Activated naive CD4-positive, alpha-beta T cell treated with anti-CD3 and anti-CD28 coated beads, Interleukin-2, amount 10 ng/mL, durations not matched to agents 7 days and 5 days (primary cell): Measurements from ENCODE around the gene DHRS4.
A peak's percentile ranks its signal among the peaks of the same experiment; 100 is the strongest.
"Not testable (repeated sequence)": the region's sequence is repeated elsewhere in the genome, so short reads cannot be mapped to it uniquely, and the experiment has no call there.

Source experiments
- CTCF ChIA-PET: fragments of 350-600 bp; sonication (Branson Sonifier 250); formaldehyde crosslinking; loops from one replicate; lab custom pipeline; 2021; ENCODE audit warnings: antibody characterized with exemption; lab: Charles Lee
- DNase-seq: peaks from one replicate; pipeline ENCODE4 v3.0.0-alpha.2; 2020
- H3K27ac Mint-ChIP-seq: one replicate; pipeline ENCODE4 v1.8.0; 2021; ENCODE audit warnings: mild to moderate bottlenecking, moderate library complexity, mixed read lengths
- H3K27me3 Mint-ChIP-seq: one replicate; pipeline ENCODE4 v1.8.0; 2021; ENCODE audit warnings: mild to moderate bottlenecking, mixed read lengths
- H3K36me3 Mint-ChIP-seq: one replicate; pipeline ENCODE4 v1.8.0; 2021; ENCODE audit warnings: mixed read lengths
- H3K4me1 Mint-ChIP-seq: one replicate; pipeline ENCODE4 v1.8.0; 2021; ENCODE audit warnings: mixed read lengths
- H3K4me3 Mint-ChIP-seq: one replicate; pipeline ENCODE4 v1.8.0; 2021; ENCODE audit warnings: mild to moderate bottlenecking, moderate library complexity, mixed read lengths
- H3K9me3 Mint-ChIP-seq: one replicate; pipeline ENCODE4 v1.8.0; 2021; ENCODE audit warnings: mixed read lengths

The DHRS4 gene

DNA sequence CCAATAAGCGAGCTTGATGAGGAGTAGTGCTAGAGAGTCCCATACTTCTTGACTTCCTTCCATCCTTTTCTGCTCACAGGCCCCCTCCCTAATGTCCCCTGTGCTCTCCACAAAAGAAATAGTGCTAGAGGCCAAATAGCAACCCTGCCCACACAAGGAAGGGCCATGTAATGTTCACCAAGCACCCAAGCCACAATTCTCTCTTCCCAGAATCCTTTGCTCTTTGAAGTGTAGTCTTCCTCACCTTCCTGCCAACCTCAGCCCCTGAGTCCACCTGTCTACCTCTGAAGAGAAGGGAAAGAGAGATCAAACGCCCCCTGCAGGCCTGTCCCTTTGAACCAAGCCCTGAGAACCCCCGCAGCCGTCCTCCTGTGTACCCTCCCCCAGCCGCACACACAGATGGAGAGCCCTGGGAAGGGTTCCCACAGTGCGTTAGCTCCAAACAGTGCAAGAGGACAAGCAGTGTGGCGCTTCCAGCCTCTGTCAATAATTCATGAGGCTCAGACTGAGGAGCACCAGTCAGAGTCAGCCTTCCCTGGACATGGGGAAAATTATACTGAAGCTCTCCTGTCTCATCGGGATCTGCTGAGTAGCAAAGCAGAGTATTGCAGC is 1.9 kb upstream of the DHRS4 start:
- H3K9me3 Mint-ChIP-seq: peaks cover 19% of the 10 kb centered on the region
- H3K4me3 Mint-ChIP-seq: peak overlapping the region; percentile 4
- H3K27me3 Mint-ChIP-seq: no peaks in the 10 kb centered on the region
- H3K27ac Mint-ChIP-seq: no peak overlapping the region
- no peak for DNase-seq
- H3K4me1 Mint-ChIP-seq: peaks cover 30% of the 10 kb centered on the region
- CTCF ChIA-PET: interaction anchor here (0.6 to 1.2 kb wide), 2 partner anchors 37 to 330 kb away, joined by 3 to 5 read pairs; partner anchors contain the start of gene DHRS4L2
- peaks cover 24% of the 10 kb centered on the region for H3K36me3 Mint-ChIP-seq

DNA sequence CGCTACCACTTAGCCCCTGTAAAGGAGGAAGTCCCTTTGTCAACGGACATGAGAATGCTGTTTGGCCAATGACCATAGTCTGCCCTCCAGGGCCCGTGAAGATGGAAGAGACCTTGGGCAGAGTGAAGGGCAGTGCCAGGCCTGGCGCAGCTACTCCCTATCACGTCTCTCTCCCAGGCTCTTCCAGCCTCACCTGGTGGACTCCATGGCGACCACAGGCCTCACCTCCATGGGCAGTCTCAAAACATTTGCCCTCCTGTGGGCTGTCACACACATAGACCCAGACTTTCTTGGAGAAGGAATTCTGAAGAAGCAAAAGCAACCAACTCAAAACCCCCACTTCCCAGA is 480 bp upstream of the DHRS4 start:
- DNase-seq, H3K27me3 Mint-ChIP-seq: not testable (repeated sequence)
- Mint-ChIP-seq H3K27ac (peak overlapping the region; percentile 95), H3K36me3 (peaks cover 24% of the 10 kb centered on the region), H3K9me3 (peaks cover 17% of the 10 kb centered on the region), H3K4me3 (peak overlapping the region; percentile 98), H3K4me1 (peaks cover 30% of the 10 kb centered on the region)
- CTCF ChIA-PET: interaction anchor here (0.9 to 2.2 kb wide), 4 partner anchors 23 to 321 kb away, joined by 3 to 5 read pairs (median 4); partner anchors contain the start of gene DHRS4L2

DNA sequence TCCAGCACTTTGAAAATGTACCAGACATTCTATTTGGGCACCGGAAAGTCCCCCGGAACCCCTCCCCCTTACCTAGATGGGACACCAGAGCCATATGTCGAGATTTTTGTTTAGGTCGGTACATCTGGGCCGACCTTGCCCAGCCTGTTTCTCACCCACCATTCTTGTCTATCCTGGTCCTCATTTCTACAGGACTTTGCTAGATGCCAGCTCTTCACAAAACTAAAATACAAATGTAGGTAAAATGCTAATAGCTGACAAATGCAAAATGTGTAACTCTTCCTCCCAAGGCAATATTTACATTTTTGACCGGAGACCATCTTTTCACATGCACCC is 677 bp downstream of the DHRS4 start:
- peak overlapping the region; percentile 95 for H3K27ac Mint-ChIP-seq
- CTCF ChIA-PET: interaction anchor here (0.7 to 2.2 kb wide), 3 partner anchors 24 to 341 kb away, joined by 5 read pairs; no protein-coding TSS in a partner anchor
- peak overlapping the region; percentile 98 for H3K4me3 Mint-ChIP-seq
- H3K9me3 Mint-ChIP-seq: peaks cover 15% of the 10 kb centered on the region
- not testable (repeated sequence) for H3K27me3 Mint-ChIP-seq, DNase-seq
- H3K4me1 Mint-ChIP-seq: peaks cover 30% of the 10 kb centered on the region
- peaks cover 23% of the 10 kb centered on the region for H3K36me3 Mint-ChIP-seq

DNA sequence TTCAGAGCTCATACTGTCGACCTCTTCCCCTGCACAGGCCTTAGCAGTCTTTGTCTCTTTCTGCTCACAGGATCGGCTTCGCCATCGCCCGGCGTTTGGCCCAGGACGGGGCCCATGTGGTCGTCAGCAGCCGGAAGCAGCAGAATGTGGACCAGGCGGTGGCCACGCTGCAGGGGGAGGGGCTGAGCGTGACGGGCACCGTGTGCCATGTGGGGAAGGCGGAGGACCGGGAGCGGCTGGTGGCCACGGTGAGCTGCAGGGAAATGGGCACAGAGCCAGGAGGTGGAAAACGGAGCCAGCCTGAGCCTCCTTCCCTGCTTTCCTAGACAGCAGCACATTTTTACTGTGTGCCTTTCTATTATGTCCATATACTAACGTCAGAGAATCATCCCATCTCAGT is 1.4 kb downstream of the DHRS4 start:
- Mint-ChIP-seq H3K9me3 (peaks cover 15% of the 10 kb centered on the region), H3K36me3 (peaks cover 22% of the 10 kb centered on the region), H3K4me1 (peaks cover 30% of the 10 kb centered on the region)
- CTCF ChIA-PET: interaction anchor here (0.7 to 2.2 kb wide), 3 partner anchors 24 to 342 kb away, joined by 5 read pairs; no protein-coding TSS in a partner anchor
- H3K4me3 Mint-ChIP-seq, H3K27me3 Mint-ChIP-seq, DNase-seq, H3K27ac Mint-ChIP-seq: not testable (repeated sequence)

DNA sequence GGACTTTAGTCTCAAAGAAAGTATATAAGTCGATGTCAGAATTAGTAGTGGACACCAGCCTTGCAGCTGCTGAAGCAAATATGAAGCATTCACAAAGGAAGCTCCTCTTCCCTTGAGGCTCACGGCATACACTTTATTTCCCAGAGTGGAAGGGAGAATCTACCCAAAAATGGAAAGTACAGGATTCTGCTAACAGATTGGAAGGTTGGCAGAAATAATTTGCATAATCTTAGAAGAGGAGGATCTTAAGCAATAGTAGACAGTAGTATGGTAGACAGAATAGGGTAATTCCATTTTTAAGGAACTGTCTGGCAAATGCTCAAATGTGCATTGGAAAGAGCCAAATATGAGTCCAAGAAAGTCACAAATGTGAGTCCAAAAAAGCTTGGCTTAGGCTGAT is 2.2 kb downstream of the DHRS4 start:
- DNase-seq, CTCF ChIA-PET, H3K4me3 Mint-ChIP-seq, H3K27me3 Mint-ChIP-seq, H3K9me3 Mint-ChIP-seq, H3K27ac Mint-ChIP-seq: not testable (repeated sequence)
- Mint-ChIP-seq H3K4me1 (peaks cover 30% of the 10 kb centered on the region), H3K36me3 (peaks cover 21% of the 10 kb centered on the region)

DNA sequence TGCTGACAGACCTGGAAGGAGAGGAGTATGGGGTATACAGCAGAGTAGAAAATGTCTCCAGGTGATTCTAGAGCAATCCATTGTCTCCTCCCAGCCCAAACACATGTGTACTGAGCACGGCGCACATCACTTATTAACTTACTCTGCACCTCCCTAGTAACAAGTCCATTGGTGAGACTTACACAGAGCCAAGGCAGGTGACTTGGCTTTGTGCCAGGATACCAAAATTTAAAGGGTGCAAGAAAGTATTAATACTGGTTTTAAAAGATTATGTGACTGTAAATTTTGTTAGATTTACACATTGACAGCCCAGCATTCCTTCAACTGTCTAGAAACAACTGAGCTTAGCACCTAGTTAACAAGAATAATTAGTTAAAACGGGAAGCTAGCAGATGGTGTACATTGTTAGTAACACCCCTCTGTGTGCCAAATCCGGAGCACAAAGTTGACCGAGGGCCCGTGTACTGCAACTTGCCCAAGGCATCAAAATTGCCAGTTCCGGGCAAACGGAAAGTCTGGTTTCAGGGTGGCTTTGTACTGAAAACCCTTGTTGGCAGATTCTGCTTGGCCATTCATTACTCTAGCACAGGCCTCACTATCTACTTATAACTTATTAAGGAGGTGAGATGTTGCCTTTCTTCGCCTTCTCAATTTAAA is 4.5 kb downstream of the DHRS4 start:
- H3K9me3 Mint-ChIP-seq, DNase-seq, CTCF ChIA-PET: not testable (repeated sequence)

DNA sequence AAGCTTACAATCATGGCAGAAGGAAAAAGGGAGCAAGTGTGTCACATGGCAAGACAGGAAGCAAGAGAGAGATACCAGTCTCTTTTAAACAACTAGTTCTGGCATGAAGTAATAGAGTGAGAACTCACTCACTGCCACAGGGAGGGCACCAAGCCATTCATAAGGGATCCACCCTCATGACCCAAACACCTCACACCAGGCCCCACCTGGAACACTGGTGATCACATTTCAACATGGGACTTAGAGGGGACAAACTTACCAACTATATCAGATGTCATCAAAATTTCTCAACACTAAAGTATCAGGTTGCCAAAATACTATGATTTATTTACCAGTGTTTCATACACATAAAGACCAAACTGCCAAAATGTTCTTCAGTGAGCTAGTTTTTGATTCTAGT is 7.3 kb downstream of the DHRS4 start:
- DNase-seq, H3K27ac Mint-ChIP-seq, CTCF ChIA-PET: not testable (repeated sequence)

More for the DNA sequence above, 4.5 kb downstream of the DHRS4 start:
- H3K4me1 Mint-ChIP-seq: peaks cover 13% of the 10 kb centered on the region
- not testable (repeated sequence) for H3K27me3 Mint-ChIP-seq, H3K27ac Mint-ChIP-seq, H3K36me3 Mint-ChIP-seq, H3K4me3 Mint-ChIP-seq

DNA sequence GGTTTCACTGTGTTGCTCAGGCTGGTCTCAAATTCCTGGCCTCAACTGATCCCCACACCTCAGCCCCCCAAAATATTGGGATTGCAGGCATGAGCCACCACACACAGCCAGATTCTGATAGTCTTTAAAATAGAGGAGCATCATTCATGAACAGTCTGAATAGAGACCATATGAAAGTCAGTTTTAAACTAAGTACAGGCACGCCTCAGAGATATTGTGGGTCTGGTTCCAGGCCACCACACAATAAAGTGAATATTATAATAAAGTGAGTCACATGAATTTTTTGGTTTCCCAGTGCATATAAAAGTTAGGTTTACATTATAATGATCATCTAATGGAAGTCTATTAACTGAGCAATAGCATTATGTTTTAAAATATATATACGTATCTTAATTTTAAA is 8.1 kb downstream of the DHRS4 start:
- CTCF ChIA-PET, H3K4me3 Mint-ChIP-seq, H3K27ac Mint-ChIP-seq, H3K27me3 Mint-ChIP-seq, H3K36me3 Mint-ChIP-seq, H3K9me3 Mint-ChIP-seq, H3K4me1 Mint-ChIP-seq, DNase-seq: not testable (repeated sequence)

More for the DNA sequence above, 7.3 kb downstream of the DHRS4 start:
- H3K36me3 Mint-ChIP-seq, H3K9me3 Mint-ChIP-seq, H3K27me3 Mint-ChIP-seq, H3K4me3 Mint-ChIP-seq, H3K4me1 Mint-ChIP-seq: not testable (repeated sequence)

DNA sequence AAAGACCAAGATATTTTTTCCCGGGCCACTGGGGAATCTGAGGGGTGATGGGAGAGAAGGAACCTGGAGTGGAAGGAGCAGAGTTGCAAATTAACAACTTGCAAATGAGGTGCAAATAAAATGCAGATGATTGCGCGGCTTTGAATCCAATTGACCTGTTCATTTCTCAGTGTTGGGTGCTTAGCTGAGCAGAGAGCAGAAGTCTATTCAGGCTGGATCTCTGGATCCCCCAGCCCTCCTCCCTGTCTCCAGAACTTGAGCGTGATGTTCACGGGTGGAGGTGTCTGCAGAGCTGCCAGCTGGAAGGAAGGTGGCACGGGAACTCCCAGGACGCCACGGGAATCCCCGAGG is 15.5 kb downstream of the DHRS4 start:
- H3K27ac Mint-ChIP-seq, H3K9me3 Mint-ChIP-seq, H3K36me3 Mint-ChIP-seq, H3K4me3 Mint-ChIP-seq, CTCF ChIA-PET, H3K27me3 Mint-ChIP-seq, DNase-seq, H3K4me1 Mint-ChIP-seq: not testable (repeated sequence)

DNA sequence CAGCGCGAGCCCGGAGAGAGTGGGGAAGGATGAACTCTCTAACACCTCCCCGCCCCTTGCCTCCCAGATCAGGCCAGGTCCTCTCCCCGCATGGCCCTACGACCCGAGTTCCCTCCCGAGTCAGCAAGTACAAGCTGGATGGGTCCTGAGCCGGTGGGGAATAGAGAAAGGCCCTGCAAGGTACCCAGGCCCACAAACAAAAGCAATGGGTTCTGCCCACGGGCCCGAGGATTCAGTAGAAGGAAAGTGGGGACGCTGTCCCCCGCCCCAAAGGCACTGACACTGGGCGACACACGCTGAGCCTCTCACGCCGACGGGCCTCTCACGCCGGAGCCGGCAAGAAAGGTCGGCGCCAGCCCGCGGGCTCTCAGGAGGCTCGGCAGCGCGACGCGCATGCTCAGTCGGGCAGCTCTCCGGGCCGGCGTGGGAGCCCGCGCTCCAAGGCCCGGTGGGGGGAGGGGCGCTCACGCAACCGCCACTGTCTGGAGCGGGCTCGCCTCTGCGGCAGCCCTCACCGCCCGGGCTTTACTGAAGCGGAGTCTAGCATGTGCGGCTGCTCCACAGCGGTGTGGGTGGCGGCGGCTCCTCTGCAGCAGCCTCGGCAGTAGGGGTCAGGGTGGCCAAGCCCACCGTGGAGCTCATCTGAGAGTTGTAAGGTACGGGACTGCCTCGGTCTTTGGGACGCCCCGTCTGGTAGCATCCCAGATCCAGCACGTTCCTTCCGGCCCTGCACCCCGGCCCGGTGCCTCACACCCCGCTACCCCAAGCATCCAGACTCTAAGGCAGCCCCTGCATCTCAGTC is 16.1 kb downstream of the DHRS4 start:
- peak; percentile 66 for DNase-seq
- CTCF ChIA-PET: not testable (repeated sequence)
- peak overlapping the region; percentile 15 for H3K4me3 Mint-ChIP-seq

DNA sequence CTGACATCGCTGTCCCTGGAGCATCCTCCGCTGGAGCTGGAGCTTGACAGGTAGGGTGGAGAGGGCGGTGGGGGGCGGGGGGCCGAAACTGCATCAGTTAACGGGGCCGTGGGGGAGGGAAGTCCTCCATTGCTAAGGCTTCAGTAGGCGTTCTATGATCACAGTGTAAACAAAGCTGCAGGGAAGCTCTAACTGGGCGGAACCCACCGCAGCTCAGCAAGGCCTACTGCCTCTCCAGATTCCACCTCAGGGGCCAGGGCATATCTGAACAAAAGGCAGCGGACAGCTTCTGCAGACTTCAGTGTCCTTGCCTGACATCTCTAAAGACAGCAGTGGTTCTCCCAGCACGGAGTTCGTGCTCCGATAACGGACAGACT is 16.7 kb downstream of the DHRS4 start:
- peaks cover 12% of the 10 kb centered on the region for H3K36me3 Mint-ChIP-seq
- H3K4me1 Mint-ChIP-seq, H3K9me3 Mint-ChIP-seq, DNase-seq, H3K4me3 Mint-ChIP-seq, H3K27ac Mint-ChIP-seq, H3K27me3 Mint-ChIP-seq, CTCF ChIA-PET: not testable (repeated sequence)

More for the DNA sequence above, 16.1 kb downstream of the DHRS4 start:
- H3K36me3 Mint-ChIP-seq, H3K27ac Mint-ChIP-seq, H3K27me3 Mint-ChIP-seq, H3K9me3 Mint-ChIP-seq, H3K4me1 Mint-ChIP-seq: not testable (repeated sequence)

DNA sequence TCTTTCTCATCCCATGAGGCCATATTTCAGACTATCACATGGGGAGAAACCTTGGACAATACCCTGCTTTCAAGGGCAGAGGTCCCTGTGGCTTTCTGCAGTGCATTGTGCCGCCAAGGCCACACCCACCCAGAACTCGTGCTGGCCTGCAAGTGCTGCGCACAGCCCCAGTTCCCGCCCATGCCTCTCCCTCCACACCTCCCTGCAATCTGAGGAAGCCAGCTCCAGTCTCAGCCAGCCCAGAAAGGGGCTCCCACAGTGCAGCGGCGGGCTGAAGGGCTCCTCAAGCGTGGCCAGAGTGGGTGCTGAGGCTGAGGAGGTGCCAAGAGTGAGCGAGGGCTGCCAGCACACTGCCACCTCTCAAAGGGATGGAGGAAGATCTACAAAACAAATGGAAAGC is 19.6 kb downstream of the DHRS4 start:
- H3K4me3 Mint-ChIP-seq, H3K27ac Mint-ChIP-seq, H3K27me3 Mint-ChIP-seq, H3K9me3 Mint-ChIP-seq, H3K4me1 Mint-ChIP-seq, DNase-seq, CTCF ChIA-PET: not testable (repeated sequence)
- H3K36me3 Mint-ChIP-seq: peaks cover 24% of the 10 kb centered on the region

DNA sequence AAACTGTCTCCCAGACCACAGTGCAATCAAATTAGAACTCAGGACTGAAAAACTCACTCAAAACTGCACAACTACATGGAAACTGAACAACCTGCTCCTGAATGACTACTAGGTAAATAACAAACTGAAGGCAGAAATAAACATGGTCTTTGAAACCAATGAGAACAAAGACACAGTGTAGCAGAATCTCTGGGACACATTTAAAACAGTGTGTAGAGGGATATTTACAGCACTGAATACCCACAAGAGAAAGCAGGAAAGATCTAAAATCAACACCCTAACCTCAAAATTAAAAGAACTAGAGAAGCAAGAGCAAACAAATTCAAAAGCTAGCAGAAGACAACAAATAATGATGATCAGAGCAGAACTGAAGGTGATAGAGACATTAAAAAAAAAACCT is 20.5 kb downstream of the DHRS4 start:
- H3K4me1 Mint-ChIP-seq, H3K27me3 Mint-ChIP-seq, H3K9me3 Mint-ChIP-seq, H3K27ac Mint-ChIP-seq, CTCF ChIA-PET, H3K4me3 Mint-ChIP-seq, DNase-seq: not testable (repeated sequence)
- peaks cover 24% of the 10 kb centered on the region for H3K36me3 Mint-ChIP-seq

DNA sequence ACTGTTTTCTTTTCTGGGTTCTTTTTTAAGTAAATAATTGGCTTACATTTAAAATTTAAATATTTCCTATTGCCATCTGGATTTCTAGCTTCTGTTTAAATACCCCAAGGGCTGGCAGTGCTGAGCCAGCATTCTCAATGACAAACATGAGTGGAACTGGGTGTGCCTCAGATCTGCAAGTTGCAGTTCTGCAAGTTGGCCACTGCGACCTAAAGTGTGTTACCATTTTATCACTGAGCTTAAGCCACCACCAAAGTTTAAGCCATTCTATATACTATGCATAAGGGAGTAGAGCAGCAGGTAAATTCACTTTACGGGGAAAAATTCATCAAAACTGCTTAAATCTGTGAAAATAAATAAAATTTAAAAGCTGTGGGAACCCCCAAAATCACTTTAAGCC is 23.6 kb downstream of the DHRS4 start:
- H3K27ac Mint-ChIP-seq, DNase-seq, H3K4me1 Mint-ChIP-seq, H3K4me3 Mint-ChIP-seq, H3K9me3 Mint-ChIP-seq, CTCF ChIA-PET, H3K27me3 Mint-ChIP-seq: not testable (repeated sequence)
- H3K36me3 Mint-ChIP-seq: peaks cover 24% of the 10 kb centered on the region
